Central memory CD8-positive, alpha-beta T cell (primary cell): Measurements from ENCODE around the gene HGS.
"Not testable (repeated sequence)": the region's sequence is repeated elsewhere in the genome, so short reads cannot be mapped to it uniquely, and the experiment has no call there.

Experiments used
- ATAC-seq: fragments of 150-1000 bp; cut with Tn5 transposase; replicated peaks from 2 replicates; pipeline ENCODE4 v1.10.0; 2022; ENCODE audit warnings: mild to moderate bottlenecking, moderate FRiP score, moderate number of reproducible peaks; ENCODE audit not compliant: poor library complexity, severe bottlenecking; ENCODE audit errors: extremely low read depth
- DNase-seq, 2 donors: peaks; one replicate each; pipeline ENCODE4 v3.0.0; 2021; ENCODE audit warnings: low spot score in 2 of 2
- H3K27ac Mint-ChIP-seq: one replicate; pipeline ENCODE4 v1.8.0; 2022; ENCODE audit warnings: low read depth, mild to moderate bottlenecking, moderate library complexity, mixed read lengths
- H3K27me3 Mint-ChIP-seq: one replicate; pipeline ENCODE4 v1.8.0; 2022; ENCODE audit warnings: mixed read lengths
- H3K36me3 Mint-ChIP-seq: one replicate; pipeline ENCODE4 v1.8.0; 2022; ENCODE audit warnings: mild to moderate bottlenecking, moderate library complexity, mixed read lengths; ENCODE audit not compliant: insufficient read depth
- H3K4me1 Mint-ChIP-seq: one replicate; pipeline ENCODE4 v1.8.0; 2022; ENCODE audit warnings: mixed read lengths
- H3K4me3 Mint-ChIP-seq: one replicate; pipeline ENCODE4 v1.8.0; 2022; ENCODE audit warnings: mild to moderate bottlenecking, moderate library complexity, mixed read lengths
- H3K9me3 Mint-ChIP-seq: one replicate; pipeline ENCODE4 v1.8.0; 2022; ENCODE audit warnings: mixed read lengths

The HGS gene

GRCh38 chr17:81727324-81728031 lies 43.7 kb downstream of the HGS start:
- no peak overlapping the region for H3K27ac Mint-ChIP-seq
- H3K9me3 Mint-ChIP-seq = no peaks in the 10 kb centered on the region
- ATAC-seq (no peak), DNase-seq (no peak)
- H3K36me3 Mint-ChIP-seq = no peaks in the 10 kb centered on the region
- peaks cover 44% of the 10 kb centered on the region for H3K27me3 Mint-ChIP-seq
- no peaks in the 10 kb centered on the region for H3K4me1 Mint-ChIP-seq
- no peak overlapping the region for H3K4me3 Mint-ChIP-seq

GRCh38 chr17:81733507-81734404 lies 49.9 kb downstream of the HGS start:
- H3K27ac Mint-ChIP-seq = no peak overlapping the region
- H3K4me1 Mint-ChIP-seq = peaks cover 12% of the 10 kb centered on the region
- DNase-seq (peak in 1 of 2 donors; percentile 42), ATAC-seq (no peak)
- H3K36me3 Mint-ChIP-seq = no peaks in the 10 kb centered on the region
- H3K4me3 Mint-ChIP-seq = no peak overlapping the region
- no peaks in the 10 kb centered on the region for H3K9me3 Mint-ChIP-seq
- H3K27me3 Mint-ChIP-seq = peaks cover 51% of the 10 kb centered on the region

- H3K36me3 Mint-ChIP-seq = no peaks in the 10 kb centered on the region
- no peaks in the 10 kb centered on the region for H3K9me3 Mint-ChIP-seq
- no peak for DNase-seq
- peaks cover 12% of the 10 kb centered on the region for H3K4me1 Mint-ChIP-seq
- no peak overlapping the region for H3K4me3 Mint-ChIP-seq
- H3K27me3 Mint-ChIP-seq = peaks cover 51% of the 10 kb centered on the region
- no peak for ATAC-seq
- H3K27ac Mint-ChIP-seq = no peak overlapping the region
Measured at GRCh38 chr17:81734405-81735263, 50.8 kb downstream of the HGS start.

GRCh38 chr17:81735264-81736102 lies 51.7 kb downstream of the HGS start:
- no peak overlapping the region for H3K4me3 Mint-ChIP-seq
- no peak for DNase-seq
- H3K4me1 Mint-ChIP-seq = peaks cover 12% of the 10 kb centered on the region
- no peak overlapping the region for H3K27ac Mint-ChIP-seq
- no peak for ATAC-seq
- H3K9me3 Mint-ChIP-seq = no peaks in the 10 kb centered on the region
- H3K27me3 Mint-ChIP-seq = peaks cover 44% of the 10 kb centered on the region
- H3K36me3 Mint-ChIP-seq = no peaks in the 10 kb centered on the region

- H3K27me3 Mint-ChIP-seq = peaks cover 18% of the 10 kb centered on the region
- no peak for DNase-seq
- ATAC-seq = no peak
- H3K9me3 Mint-ChIP-seq = no peaks in the 10 kb centered on the region
- H3K27ac Mint-ChIP-seq = no peak overlapping the region
- peaks cover 12% of the 10 kb centered on the region for H3K4me1 Mint-ChIP-seq
- H3K4me3 Mint-ChIP-seq = no peak overlapping the region
- H3K36me3 Mint-ChIP-seq = no peaks in the 10 kb centered on the region
Measured at GRCh38 chr17:81737947-81738800, 54.4 kb downstream of the HGS start.

DNA sequence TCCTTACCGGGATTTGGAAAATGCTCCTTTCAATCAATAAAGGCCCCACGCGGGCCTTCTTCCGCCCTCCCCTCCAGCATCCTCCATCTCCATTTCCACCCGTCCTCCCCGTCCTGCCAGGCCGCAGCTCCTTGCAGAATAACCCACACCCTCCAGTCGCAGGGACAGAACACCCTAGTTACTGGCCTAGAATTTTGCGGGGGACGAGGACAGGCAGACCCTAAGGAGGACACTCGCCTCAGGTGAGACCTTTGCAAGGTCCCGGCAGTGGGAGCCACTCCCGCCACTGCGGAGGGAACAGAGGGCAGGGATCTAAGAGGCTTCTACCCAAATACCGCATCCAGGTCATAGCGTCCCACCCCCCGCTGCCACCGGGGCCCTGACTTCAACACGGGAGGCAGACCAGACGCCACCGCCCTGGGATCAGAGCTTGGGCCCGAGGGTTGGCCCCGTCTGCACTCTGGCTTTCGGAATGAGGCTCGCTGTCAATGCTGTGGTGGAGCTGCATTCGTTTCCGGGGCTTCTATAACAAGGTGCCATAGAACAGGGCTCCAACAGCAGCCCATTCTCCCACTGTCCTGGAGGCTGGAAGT lies 55.1 kb downstream of the HGS start:
- DNase-seq (no peak), ATAC-seq (no peak)
- Mint-ChIP-seq H3K4me1 (peaks cover 6% of the 10 kb centered on the region), H3K36me3 (no peaks in the 10 kb centered on the region), H3K9me3 (no peaks in the 10 kb centered on the region), H3K4me3 (no peak overlapping the region), H3K27me3 (peaks cover 11% of the 10 kb centered on the region), H3K27ac (no peak overlapping the region)

GRCh38 chr17:81739593-81739992 lies 55.8 kb downstream of the HGS start:
- not testable (repeated sequence) for H3K27ac Mint-ChIP-seq, ATAC-seq, H3K4me3 Mint-ChIP-seq, DNase-seq, H3K9me3 Mint-ChIP-seq, H3K4me1 Mint-ChIP-seq, H3K36me3 Mint-ChIP-seq, H3K27me3 Mint-ChIP-seq

GRCh38 chr17:81740395-81740961 lies 56.7 kb downstream of the HGS start:
- no peak for ATAC-seq
- Mint-ChIP-seq H3K4me3 (no peak overlapping the region), H3K27me3 (peaks cover 7% of the 10 kb centered on the region), H3K4me1 (peaks cover 5% of the 10 kb centered on the region), H3K36me3 (no peaks in the 10 kb centered on the region), H3K9me3 (no peaks in the 10 kb centered on the region), H3K27ac (no peak overlapping the region)
- no peak for DNase-seq

DNA sequence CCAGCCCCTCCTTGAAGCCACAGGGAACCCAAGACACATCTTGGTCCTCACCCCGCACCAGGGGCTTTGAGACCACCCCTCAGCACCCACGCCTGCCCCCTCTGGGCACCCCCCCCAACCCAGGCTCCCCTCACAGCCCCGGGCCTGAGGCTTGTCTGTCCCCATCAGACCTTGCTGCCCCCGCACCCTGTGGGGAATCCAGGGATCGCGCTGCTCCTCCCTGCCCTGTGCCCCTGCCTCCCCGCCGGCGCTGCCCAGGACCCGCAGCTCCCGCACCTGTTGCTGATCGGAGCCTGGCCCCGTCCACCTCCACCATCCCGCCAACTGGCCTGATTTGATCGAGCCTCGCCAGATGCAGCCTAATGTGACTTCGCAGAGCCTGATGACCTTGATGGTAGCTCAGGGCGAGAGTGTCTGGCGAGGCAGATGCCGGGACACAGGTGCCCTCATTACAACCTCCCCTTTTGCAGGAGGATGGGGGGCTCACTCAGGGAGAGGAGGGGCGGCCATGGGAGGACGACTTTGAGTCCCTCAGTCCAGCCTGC lies 57.3 kb downstream of the HGS start:
- Mint-ChIP-seq H3K27me3 (peaks cover under 1% of the 10 kb centered on the region), H3K4me1 (no peaks in the 10 kb centered on the region), H3K36me3 (no peaks in the 10 kb centered on the region), H3K9me3 (no peaks in the 10 kb centered on the region), H3K27ac (no peak overlapping the region), H3K4me3 (no peak overlapping the region)
- ATAC-seq = no peak
- DNase-seq = no peak

GRCh38 chr17:81741594-81742452 lies 58.0 kb downstream of the HGS start:
- ATAC-seq = no peak
- Mint-ChIP-seq H3K36me3 (no peaks in the 10 kb centered on the region), H3K4me1 (no peaks in the 10 kb centered on the region), H3K27me3 (no peaks in the 10 kb centered on the region), H3K27ac (no peak overlapping the region), H3K9me3 (no peaks in the 10 kb centered on the region), H3K4me3 (no peak overlapping the region)
- no peak for DNase-seq
